ENCODE results near the gene ATP11B.

The ATP11B gene

DNA sequence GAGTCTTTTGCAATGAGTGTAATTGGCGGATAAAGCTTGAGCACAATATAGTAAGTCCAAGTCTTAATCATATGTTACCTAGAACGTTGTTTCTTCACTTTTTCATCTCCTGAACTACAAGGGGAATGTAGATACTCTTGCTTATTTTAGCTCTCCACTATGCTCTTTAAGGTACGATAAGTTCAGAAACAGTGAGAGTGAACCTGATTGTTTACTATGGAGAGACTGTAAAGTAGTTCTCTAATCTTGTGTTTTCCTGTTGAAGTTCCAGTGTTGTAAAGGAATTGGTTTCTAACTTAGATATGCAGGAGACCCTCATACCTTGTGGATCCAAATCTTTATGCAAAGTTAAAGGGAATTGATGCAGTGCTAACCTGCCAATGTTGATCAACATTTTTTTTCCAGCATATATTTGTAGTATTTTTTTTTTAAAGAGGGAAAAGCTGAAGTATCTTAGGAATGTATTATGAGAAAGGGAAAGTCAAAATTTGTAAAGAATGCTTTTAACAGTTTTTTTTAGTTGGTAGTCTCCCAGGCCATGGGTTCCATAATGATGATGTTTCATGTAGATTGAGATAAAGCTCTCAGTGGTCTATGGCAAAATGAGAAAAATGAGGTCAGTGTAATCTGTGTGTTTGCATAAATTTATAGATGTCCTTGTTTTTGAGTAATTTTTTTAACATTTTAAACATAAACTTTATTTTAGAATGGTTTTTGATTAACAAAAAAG, 14.9 kb downstream of the ATP11B start:
- Histone ChIP-seq H2AFZ (ENCODE audit: low read depth) (no peak overlapping the region), H3K9ac (no peak overlapping the region), H3K36me3 (ENCODE audit: insufficient read depth) (no peaks in the 10 kb centered on the region), H4K20me1 (ENCODE audit: insufficient read depth) (no peaks in the 10 kb centered on the region; the same call in 1 of the 2 replicates), H3K4me2 (no peak overlapping the region), H3K4me1 (ENCODE audit: low read depth, poor library complexity, severe bottlenecking) (peaks cover 8% of the 10 kb centered on the region), H3K27me3 (ENCODE audit: insufficient read depth, low read depth) (no peaks in the 10 kb centered on the region), H3K79me2 (ENCODE audit: insufficient read depth, low read depth) (peaks cover 83% of the 10 kb centered on the region; the same call in 1 of the 2 replicates), H3K4me3 (IDR thresholded peaks at IDR 0.05; ENCODE audit: insufficient read depth, low read depth, low read length) (no peak overlapping the region), H3K27ac (no peak overlapping the region)
- TF ChIP-seq, protein P1, sequence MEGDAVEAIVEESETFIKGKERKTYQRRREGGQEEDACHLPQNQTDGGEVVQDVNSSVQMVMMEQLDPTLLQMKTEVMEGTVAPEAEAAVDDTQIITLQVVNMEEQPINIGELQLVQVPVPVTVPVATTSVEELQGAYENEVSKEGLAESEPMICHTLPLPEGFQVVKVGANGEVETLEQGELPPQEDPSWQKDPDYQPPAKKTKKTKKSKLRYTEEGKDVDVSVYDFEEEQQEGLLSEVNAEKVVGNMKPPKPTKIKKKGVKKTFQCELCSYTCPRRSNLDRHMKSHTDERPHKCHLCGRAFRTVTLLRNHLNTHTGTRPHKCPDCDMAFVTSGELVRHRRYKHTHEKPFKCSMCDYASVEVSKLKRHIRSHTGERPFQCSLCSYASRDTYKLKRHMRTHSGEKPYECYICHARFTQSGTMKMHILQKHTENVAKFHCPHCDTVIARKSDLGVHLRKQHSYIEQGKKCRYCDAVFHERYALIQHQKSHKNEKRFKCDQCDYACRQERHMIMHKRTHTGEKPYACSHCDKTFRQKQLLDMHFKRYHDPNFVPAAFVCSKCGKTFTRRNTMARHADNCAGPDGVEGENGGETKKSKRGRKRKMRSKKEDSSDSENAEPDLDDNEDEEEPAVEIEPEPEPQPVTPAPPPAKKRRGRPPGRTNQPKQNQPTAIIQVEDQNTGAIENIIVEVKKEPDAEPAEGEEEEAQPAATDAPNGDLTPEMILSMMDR (conservative IDR thresholded peaks at IDR 0.05; ENCODE audit: low read depth, low read length): no peak

DNA sequence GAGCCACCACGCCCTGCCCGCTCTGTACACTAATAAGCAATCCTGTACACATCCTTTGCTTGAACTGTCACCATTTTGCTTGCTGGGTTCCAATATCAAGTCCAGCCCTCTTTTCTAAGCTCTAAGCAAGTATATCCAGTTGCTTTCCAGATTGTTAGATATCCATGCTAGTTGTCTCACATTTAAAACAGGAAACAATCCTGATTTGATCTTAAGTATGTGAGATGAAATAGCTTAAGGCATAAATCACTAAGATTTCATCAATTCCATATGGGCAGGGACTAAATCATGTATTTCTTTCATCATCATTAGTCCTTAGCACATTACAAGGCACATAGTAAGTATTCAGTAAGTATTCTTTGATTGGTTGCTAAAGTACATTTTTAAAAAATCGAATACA, 16.2 kb downstream of the ATP11B start:
- no peak overlapping the region for H3K27ac ChIP-seq
- H3K4me3 ChIP-seq (IDR thresholded peaks at IDR 0.05; ENCODE audit: insufficient read depth, low read depth, low read length): no peak overlapping the region
- no peak overlapping the region for H3K4me2 ChIP-seq
- no peak overlapping the region for H3K9ac ChIP-seq
- H2AFZ ChIP-seq (ENCODE audit: low read depth): no peak overlapping the region
- H4K20me1 ChIP-seq (ENCODE audit: insufficient read depth): no peaks in the 10 kb centered on the region; the same call in 1 of the 2 replicates
- peaks cover 78% of the 10 kb centered on the region; the same call in 1 of the 2 replicates for H3K79me2 ChIP-seq (ENCODE audit: insufficient read depth, low read depth)
- no peaks in the 10 kb centered on the region for H3K36me3 ChIP-seq (ENCODE audit: insufficient read depth)
- TF ChIP-seq, protein P1 (conservative IDR thresholded peaks at IDR 0.05; ENCODE audit: low read depth, low read length): no peak
- H3K4me1 ChIP-seq (ENCODE audit: low read depth, poor library complexity, severe bottlenecking): peaks cover 8% of the 10 kb centered on the region
- no peaks in the 10 kb centered on the region for H3K27me3 ChIP-seq (ENCODE audit: insufficient read depth, low read depth)

DNA sequence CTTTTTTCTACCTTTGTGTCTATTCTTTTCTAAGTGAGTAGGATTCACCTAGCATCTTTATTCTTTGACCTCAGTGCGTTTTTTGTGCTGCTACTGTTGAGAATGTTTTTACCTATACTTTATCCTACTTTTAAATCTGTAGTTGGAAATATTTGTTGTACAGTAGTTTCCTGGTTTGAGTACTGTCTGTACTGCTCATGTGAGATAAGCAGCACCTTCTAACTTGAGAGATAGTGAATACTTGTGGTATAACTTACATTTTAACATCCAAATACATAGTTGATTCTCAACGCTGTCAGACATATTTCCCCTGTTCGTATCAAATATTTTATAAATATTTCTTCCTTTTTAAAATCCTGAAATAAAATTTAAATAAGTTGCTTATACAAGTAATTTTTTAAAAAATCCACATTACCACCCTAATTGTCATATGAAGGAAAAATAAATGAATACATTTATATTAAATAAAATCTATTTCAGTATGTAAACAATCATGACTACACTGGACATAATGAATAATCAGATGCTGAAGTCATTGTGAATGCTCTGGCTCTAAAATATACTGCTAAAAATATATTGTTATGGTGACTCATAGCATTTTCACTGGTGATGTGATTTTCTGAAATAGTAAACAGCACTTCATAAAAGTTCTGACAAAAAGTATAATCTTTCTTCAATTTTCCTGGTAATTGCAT, 17.4 kb downstream of the ATP11B start:
- H4K20me1 ChIP-seq (ENCODE audit: insufficient read depth): no peaks in the 10 kb centered on the region; the same call in 1 of the 2 replicates
- H3K27ac ChIP-seq: no peak overlapping the region
- peaks cover 11% of the 10 kb centered on the region for H3K4me1 ChIP-seq (ENCODE audit: low read depth, poor library complexity, severe bottlenecking)
- H3K36me3 ChIP-seq (ENCODE audit: insufficient read depth): no peaks in the 10 kb centered on the region
- H3K4me2 ChIP-seq: no peak overlapping the region
- TF ChIP-seq, protein P1 (conservative IDR thresholded peaks at IDR 0.05; ENCODE audit: low read depth, low read length): no peak
- H3K4me3 ChIP-seq (IDR thresholded peaks at IDR 0.05; ENCODE audit: insufficient read depth, low read depth, low read length): no peak overlapping the region
- no peaks in the 10 kb centered on the region for H3K27me3 ChIP-seq (ENCODE audit: insufficient read depth, low read depth)
- peaks cover 66% of the 10 kb centered on the region; the same call in 1 of the 2 replicates for H3K79me2 ChIP-seq (ENCODE audit: insufficient read depth, low read depth)
- no peak overlapping the region for H3K9ac ChIP-seq
- no peak overlapping the region for H2AFZ ChIP-seq (ENCODE audit: low read depth)

DNA sequence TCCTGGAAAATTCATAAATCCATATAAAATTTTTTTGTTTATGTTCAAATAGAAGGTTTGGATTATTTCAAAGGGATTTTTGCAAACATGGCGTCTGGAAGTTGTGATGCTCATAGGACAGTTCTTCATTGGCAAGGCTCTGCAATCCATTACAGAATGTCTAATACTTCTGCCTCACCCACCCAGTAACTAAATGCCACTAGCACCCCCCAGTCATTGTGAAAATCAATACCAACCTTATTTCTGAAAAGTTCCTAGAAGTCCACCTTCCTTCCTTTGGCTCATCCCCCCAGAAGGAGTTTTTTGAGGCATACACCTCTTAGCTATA, 17.9 kb downstream of the ATP11B start:
- H3K36me3 ChIP-seq (ENCODE audit: insufficient read depth): no peaks in the 10 kb centered on the region

More for the DNA sequence above, 17.9 kb downstream of the ATP11B start:
- Histone ChIP-seq H3K27ac (no peak overlapping the region), H3K4me2 (no peak overlapping the region), H3K4me3 (IDR thresholded peaks at IDR 0.05; ENCODE audit: insufficient read depth, low read depth, low read length) (no peak overlapping the region), H2AFZ (ENCODE audit: low read depth) (no peak overlapping the region), H3K27me3 (ENCODE audit: insufficient read depth, low read depth) (no peaks in the 10 kb centered on the region), H3K79me2 (ENCODE audit: insufficient read depth, low read depth) (peaks cover 64% of the 10 kb centered on the region; the same call in 1 of the 2 replicates), H3K4me1 (ENCODE audit: low read depth, poor library complexity, severe bottlenecking) (peaks cover 16% of the 10 kb centered on the region), H4K20me1 (ENCODE audit: insufficient read depth) (no peaks in the 10 kb centered on the region; the same call in 1 of the 2 replicates), H3K9ac (no peak overlapping the region)
- TF ChIP-seq, protein P1 (conservative IDR thresholded peaks at IDR 0.05; ENCODE audit: low read depth, low read length): no peak
